ENCODE data around the gene DNAH3.

DNAH3 gene

DNA sequence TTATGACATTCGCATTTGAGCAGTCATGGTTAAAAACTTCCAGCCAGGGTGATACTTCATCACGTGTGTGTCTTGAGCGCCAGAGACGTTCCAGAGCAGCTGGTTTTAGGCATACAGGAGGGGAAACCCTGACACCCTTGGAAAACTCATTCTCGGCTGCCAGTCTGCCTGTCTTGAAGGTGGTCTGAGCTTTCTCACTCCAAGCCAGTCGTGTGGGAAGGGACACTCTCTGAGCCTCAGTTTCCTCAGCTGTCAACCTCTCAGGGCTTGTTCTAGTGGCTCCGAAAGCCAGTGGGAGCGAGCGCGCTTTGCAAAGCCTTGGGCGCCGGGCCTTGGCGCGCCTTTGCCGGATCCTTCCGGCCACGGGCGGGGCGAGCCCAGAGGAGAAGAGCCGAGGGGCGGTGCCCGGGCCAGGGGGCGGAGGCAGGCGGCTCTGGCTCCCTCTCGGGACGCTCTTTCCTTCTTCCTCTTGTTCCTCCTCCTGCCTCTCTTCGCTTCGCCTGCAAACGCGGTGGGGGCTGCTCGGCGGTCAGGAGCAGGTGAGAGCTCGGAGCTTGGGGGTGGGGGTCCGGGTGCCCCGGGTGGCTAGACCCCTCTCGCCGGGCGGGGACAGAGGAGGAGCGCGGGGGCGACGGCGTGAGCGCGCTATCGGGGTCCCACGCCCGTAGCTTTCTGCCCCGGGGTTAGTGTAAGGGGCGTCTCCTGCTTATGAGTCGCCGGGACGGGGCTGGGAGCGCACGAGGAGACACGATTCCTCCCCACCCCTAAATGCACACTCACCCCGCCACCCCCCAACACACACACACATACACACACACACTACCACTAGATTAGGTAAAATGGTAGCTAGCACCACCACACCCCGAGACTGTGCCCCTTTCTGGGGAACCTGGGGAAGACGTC, 7.8 kb upstream of the DNAH3 start, which contains the start of gene LDAF1:
Gene LDAF1 (plus strand): TSS at position 467 of the 903 bp plus-strand sequence. CDS start 2,509 bp downstream, outside the sequence.
- TF ChIP-seq GATA2 (IDR thresholded peaks at IDR 0.05; ENCODE audit: low read depth, low read length): no peak
- TF ChIP-seq GATA3 (IDR thresholded peaks at IDR 0.05; ENCODE audit: low read depth, low read length): no peak

DNA sequence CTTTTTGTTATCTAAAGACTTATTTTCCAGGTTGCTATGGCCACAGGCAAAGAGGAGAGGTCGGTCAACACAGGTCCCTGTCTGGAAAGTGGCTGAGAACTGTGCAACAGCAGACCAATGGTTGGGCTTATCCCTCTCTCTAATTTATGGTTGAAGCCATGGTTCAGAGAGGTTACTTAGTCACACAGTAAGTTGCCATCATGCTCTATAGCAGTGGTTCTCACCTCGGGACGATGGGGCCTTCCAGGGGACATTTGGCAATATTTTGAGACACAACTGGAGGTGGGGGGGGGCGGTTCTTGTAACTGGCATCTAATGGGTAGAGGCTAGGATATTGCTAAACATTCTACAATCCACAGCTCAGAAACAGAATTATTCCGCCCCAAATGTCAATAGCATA, 7.0 kb upstream of the DNAH3 start:
- TF ChIP-seq GATA2 (IDR thresholded peaks at IDR 0.05; ENCODE audit: low read depth, low read length): no peak
- TF ChIP-seq GATA3 (IDR thresholded peaks at IDR 0.05; ENCODE audit: low read depth, low read length): no peak

GRCh38 chr16:21156767-21157467, 6.3 kb upstream of the DNAH3 start:
- no peak for TF ChIP-seq GATA3 (IDR thresholded peaks at IDR 0.05; ENCODE audit: low read depth, low read length)
- no peak for TF ChIP-seq GATA2 (IDR thresholded peaks at IDR 0.05; ENCODE audit: low read depth, low read length)

- TF ChIP-seq GATA2 (IDR thresholded peaks at IDR 0.05; ENCODE audit: low read depth, low read length) (no peak), GATA3 (IDR thresholded peaks at IDR 0.05; ENCODE audit: low read depth, low read length) (no peak)
These were observed 4.9 kb downstream of the DNAH3 start for GRCh38 chr16:21145738-21146137.

DNA sequence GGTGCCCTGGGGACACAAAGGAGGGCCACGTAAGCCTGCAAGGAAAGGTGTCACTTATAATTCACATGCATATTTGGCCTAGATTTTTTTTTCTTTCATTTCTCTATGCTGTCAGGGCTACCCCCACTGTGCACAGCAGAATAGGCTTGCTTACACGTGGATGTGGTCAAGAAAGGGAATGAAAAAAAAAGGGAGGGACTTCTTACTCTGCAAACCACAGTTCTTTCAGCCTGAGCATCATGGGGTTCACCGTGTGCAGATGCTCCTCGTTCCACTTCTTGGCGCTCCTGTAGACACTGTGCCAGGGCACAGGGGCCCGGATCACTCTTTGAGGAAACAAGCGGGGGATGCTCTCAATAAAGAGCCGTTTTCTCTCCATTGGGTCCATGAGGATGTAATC, 16.6 kb downstream of the DNAH3 start:
- no peak for TF ChIP-seq GATA3 (IDR thresholded peaks at IDR 0.05; ENCODE audit: low read depth, low read length)
- TF ChIP-seq GATA2 (IDR thresholded peaks at IDR 0.05; ENCODE audit: low read depth, low read length): no peak

DNA sequence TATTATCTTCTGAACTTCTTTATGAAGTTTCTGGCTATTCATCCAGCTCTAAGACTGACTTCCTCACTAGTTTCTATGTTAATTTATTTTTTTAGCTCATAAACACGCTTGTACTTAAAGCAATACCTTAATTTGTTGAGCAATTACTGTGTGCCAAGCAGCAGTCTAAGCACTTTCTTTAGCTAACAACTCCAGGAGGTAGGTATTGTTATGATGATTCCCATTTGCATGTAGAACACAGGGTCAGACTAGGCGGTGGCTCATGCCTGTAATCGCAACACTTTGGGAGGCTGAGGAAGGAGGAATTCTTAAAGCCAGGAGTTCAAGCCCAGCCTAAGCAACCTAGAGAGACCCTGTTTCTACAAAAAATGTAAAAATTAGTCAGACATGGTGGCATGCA, 19.8 kb downstream of the DNAH3 start:
- no peak for TF ChIP-seq GATA3 (IDR thresholded peaks at IDR 0.05; ENCODE audit: low read depth, low read length)
- TF ChIP-seq GATA2 (IDR thresholded peaks at IDR 0.05; ENCODE audit: low read depth, low read length): no peak

- TF ChIP-seq GATA3 (IDR thresholded peaks at IDR 0.05; ENCODE audit: low read depth, low read length) (no peak), GATA2 (IDR thresholded peaks at IDR 0.05; ENCODE audit: low read depth, low read length) (no peak)
These were observed 21.7 kb downstream of the DNAH3 start for GRCh38 chr16:21128991-21129390.

DNA sequence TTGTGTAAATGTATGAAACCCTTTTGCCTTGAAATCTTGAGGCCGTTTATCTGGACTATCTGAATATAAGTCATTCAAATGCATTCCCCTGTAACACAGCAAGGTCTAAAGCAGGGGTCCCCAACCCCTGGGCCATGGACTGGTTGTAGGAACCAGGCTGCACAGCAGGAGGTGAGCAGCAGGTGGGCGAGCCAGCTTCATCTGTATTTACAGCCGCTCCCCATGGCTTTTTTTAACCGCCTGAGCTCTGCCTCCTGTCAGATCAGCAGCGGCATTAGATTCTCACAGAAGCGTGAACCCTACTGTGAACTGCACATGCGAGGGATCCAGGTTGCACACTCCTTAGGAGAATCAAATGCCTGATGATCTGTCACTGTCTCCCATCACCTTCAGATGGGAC, 24.1 kb downstream of the DNAH3 start:
- TF ChIP-seq GATA3 (IDR thresholded peaks at IDR 0.05; ENCODE audit: low read depth, low read length): no peak

DNA sequence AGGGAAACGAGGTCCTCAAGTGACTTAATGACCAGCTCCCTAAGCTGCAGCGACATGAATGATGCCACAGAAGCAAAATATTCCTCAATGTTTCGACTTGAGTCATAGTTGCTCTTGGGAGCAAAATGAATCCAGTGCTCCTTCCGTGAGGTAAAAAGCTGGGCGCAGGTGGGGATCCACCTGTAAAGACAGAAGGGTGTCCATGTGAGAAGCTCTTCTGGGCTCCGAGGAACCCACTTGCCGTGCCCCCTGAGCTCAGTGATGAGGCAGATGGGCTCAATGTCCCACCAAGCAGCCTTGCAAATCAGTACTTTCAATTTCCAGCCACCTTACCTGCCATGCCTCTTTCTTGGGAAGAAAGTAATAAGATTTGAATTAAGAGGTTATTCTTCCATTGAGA, 25.5 kb downstream of the DNAH3 start:
- TF ChIP-seq GATA2 (IDR thresholded peaks at IDR 0.05; ENCODE audit: low read depth, low read length) (no peak), GATA3 (IDR thresholded peaks at IDR 0.05; ENCODE audit: low read depth, low read length) (no peak)

DNA sequence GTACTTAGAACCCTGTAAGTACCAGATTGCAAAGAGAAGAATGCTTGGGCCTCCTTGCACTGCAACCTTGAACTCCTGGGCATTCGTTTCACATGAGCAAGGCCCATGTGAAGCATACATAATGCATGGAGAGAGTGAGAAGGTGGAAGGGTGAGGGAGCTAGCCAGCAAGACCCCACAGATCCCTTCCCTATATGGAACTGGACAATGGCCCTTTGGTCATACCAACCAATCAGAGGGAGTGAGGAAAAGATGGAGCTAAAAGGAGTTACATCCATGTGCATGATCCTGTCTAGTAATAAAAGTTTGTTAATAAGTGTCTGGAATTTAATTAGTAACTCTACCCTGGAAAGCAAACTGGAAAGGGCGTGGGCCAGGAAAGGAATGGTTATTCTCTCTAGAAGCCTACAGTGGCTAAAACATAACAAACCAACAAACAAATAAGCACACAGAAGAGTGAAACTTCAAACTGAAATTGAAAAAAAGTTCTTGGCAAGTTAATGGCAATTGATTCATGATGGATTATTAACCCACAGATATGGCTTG, 29.6 kb downstream of the DNAH3 start:
- TF ChIP-seq GATA2 (IDR thresholded peaks at IDR 0.05; ENCODE audit: low read depth, low read length) (no peak), GATA3 (IDR thresholded peaks at IDR 0.05; ENCODE audit: low read depth, low read length) (no peak)

GRCh38 chr16:21117567-21117966, 33.1 kb downstream of the DNAH3 start:
- TF ChIP-seq GATA2 (IDR thresholded peaks at IDR 0.05; ENCODE audit: low read depth, low read length): no peak
- TF ChIP-seq GATA3 (IDR thresholded peaks at IDR 0.05; ENCODE audit: low read depth, low read length): no peak

DNA sequence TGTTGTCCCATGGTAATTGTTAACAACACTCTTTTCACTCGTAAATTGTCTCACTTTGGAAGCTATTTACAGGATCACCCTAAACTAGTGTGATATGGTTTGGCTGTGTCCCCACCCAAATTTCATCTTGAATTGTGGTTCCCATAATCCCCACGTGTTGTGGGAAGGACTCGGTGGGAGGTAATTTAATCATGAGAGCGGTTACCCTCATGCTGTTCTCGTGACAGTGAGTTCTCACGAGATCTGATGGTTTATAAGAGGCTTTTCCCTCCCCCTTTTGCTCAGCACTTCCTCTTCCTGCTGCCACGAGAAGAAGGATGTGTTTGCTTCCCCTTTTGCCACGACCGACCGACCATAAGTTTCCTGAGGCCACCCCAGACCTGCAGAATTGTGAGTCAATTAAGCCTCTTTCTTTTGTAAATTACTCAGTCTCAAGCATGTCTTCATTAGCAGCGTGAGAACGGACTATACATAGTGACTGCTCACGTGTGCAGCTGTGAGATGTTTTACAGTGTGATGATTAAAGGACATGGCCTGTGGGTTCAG, 34.4 kb downstream of the DNAH3 start:
- TF ChIP-seq GATA3 (IDR thresholded peaks at IDR 0.05; ENCODE audit: low read depth, low read length) (no peak), GATA2 (IDR thresholded peaks at IDR 0.05; ENCODE audit: low read depth, low read length) (no peak)

- TF ChIP-seq GATA2 (IDR thresholded peaks at IDR 0.05; ENCODE audit: low read depth, low read length) (no peak), GATA3 (IDR thresholded peaks at IDR 0.05; ENCODE audit: low read depth, low read length) (no peak)
These were observed 46.4 kb downstream of the DNAH3 start for GRCh38 chr16:21103941-21104860.

All from SH-SY5Y (cell line).